Measurements from ENCODE around the gene ACSL6.

The ACSL6 gene

GRCh38 chr5:131965826-131966415, 45.5 kb downstream of the ACSL6 start:
- no peak for DNase-seq (ENCODE audit: low read depth, low spot score)
- H3K4me3 ChIP-seq (ENCODE audit: low read length) = no peak overlapping the region

- no peak for DNase-seq (ENCODE audit: low read depth, low spot score)
- no peak overlapping the region for H3K4me3 ChIP-seq (ENCODE audit: low read length)
These were observed 51.6 kb downstream of the ACSL6 start for GRCh38 chr5:131959906-131960305.

DNA sequence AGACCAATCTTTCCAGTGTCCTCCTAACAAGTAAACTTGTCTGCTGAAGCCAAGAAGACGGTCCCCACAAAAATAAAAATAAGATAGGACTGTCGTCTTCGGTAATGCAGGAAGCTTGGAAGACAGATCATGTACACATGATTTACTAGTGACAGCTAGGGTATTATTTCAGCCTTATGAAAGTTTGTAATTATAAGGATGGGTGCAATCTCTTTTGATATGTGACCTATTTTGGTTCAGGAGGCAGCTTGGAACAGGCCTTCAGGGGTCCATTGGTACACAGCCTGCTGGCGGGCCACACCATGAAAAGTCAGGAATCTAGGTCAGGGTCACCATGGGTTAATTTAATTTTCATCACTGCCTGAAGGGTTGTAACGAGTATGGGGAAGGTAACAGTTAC, 52.3 kb downstream of the ACSL6 start:
- no peak for DNase-seq (ENCODE audit: low read depth, low spot score)
- no peak overlapping the region for H3K4me3 ChIP-seq (ENCODE audit: low read length)

GRCh38 chr5:131957721-131958441, 53.6 kb downstream of the ACSL6 start:
- DNase-seq (ENCODE audit: low read depth, low spot score) = no peak
- no peak overlapping the region for H3K4me3 ChIP-seq (ENCODE audit: low read length)

GRCh38 chr5:131953969-131954368, 57.5 kb downstream of the ACSL6 start:
- no peak overlapping the region for H3K4me3 ChIP-seq (ENCODE audit: low read length)
- no peak for DNase-seq (ENCODE audit: low read depth, low spot score)

DNA sequence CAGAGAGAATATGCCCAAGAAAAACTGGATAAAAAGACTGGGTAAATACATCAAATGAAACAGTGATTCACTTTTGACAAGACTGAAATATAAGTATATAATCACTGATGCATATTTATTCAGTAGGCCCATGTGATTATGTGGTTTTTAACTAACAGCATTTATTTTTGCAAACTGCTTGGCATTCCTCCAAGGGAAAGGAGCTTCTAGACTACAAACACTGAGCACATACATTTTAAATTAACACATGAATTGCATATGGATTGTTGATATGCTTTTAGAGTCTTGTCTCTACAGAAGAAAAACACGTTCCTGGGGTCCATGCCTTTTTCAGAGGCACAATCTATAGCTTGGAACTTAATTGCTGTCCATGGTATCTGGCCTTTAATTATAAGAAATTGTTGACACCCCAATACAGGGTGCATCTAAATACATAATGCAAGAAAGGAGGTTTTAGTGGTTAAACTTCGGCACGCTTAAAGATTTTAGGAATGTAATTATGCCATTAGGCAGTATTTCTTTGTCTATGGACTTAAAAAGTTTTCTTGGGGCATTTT, 59.1 kb downstream of the ACSL6 start:
- no peak for DNase-seq (ENCODE audit: low read depth, low spot score)
- no peak overlapping the region for H3K4me3 ChIP-seq (ENCODE audit: low read length)

DNA sequence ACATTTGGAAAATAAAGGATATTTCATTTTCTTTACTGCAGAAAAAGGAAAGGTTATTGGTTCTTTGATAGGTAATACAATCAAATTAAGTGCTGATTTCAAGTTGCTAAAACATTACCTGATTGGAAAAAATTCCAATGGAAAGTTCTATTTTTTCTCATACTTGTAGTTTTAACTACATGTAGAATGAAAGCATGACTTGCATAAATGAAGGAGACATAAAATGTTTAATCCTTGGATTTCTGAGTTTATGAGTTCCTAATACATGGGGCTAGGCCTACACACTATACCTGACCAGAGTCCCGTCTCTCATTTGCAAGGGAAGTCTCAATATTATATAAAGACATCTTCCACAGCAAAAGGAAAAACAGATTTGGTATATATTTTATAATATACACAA, 60.8 kb downstream of the ACSL6 start:
- DNase-seq (ENCODE audit: low read depth, low spot score) = no peak
- H3K4me3 ChIP-seq (ENCODE audit: low read length) = no peak overlapping the region

- DNase-seq (ENCODE audit: low read depth, low spot score) = no peak
- no peak overlapping the region for H3K4me3 ChIP-seq (ENCODE audit: low read length)
These were observed 64.0 kb downstream of the ACSL6 start for GRCh38 chr5:131947445-131947844.

- no peak for DNase-seq (ENCODE audit: low read depth, low spot score)
- no peak within 1 kb of the TSS for H3K4me3 ChIP-seq (ENCODE audit: low read length)
These were observed 65.8 kb downstream of the ACSL6 start, which contains the start of gene MEIKIN for GRCh38 chr5:131945551-131946168. Gene MEIKIN (minus strand): TSS chr5:131945663. CDS start chr5:131945505, 158 bp downstream.

- H3K4me3 ChIP-seq (ENCODE audit: low read length) = no peak overlapping the region
- no peak for DNase-seq (ENCODE audit: low read depth, low spot score)
These were observed 66.5 kb downstream of the ACSL6 start for GRCh38 chr5:131944702-131945550.

GRCh38 chr5:131943916-131944315, 67.5 kb downstream of the ACSL6 start:
- no peak overlapping the region for H3K4me3 ChIP-seq (ENCODE audit: low read length)
- no peak for DNase-seq (ENCODE audit: low read depth, low spot score)

DNA sequence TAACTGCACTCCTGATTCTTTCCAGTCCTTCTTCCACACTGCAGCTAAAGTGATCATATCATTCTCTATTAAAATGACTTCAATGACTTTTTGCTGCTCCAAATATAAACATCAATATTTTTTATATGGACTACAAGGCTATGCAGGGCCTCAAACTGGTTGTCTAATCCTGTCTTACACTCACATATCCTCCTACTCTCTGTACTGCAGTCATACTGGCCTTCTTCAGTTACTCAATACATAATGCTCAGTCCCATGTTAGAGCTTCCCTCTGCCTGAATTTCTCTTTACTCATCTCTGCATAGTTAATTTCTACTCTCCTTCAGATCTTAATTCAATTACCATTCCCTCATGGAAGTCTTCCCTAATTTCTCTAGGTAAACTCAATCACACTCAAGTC, 69.4 kb downstream of the ACSL6 start:
- no peak for DNase-seq (ENCODE audit: low read depth, low spot score)
- no peak overlapping the region for H3K4me3 ChIP-seq (ENCODE audit: low read length)

- DNase-seq (ENCODE audit: low read depth, low spot score) = no peak
- no peak overlapping the region for H3K4me3 ChIP-seq (ENCODE audit: low read length)
These were observed 71.6 kb downstream of the ACSL6 start for GRCh38 chr5:131939690-131940345.

DNA sequence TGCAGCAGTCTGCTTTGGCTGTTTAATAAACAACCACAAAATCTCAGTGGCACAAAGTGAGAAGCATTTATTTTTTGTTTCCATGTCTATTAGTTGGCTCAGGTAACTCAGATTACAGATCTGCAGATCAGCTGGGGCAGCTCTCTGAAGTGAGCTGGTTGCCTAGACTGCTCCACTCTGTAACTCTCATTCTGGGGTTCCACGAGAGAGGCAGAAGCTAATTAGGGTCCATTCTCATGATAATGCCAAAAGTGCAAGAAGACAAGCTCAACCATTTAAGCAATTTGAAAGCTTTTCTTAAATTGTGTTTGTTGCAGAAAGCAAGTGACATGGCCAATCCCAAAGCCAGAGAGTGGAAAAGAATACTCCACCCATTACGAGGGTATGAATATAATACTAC, 79.2 kb downstream of the ACSL6 start:
- DNase-seq (ENCODE audit: low read depth, low spot score) = no peak
- H3K4me3 ChIP-seq (ENCODE audit: low read length) = no peak overlapping the region

- no peak for DNase-seq (ENCODE audit: low read depth, low spot score)
- H3K4me3 ChIP-seq (ENCODE audit: low read length) = no peak overlapping the region
These were observed 82.5 kb downstream of the ACSL6 start for GRCh38 chr5:131928957-131929356.

GRCh38 chr5:131926168-131926567, 85.3 kb downstream of the ACSL6 start:
- no peak for DNase-seq (ENCODE audit: low read depth, low spot score)

GRCh38 chr5:131916481-131916880, 95.0 kb downstream of the ACSL6 start:
- DNase-seq (ENCODE audit: low read depth, low spot score) = no peak
- no peak overlapping the region for H3K4me3 ChIP-seq (ENCODE audit: low read length)

More at GRCh38 chr5:131926168-131926567, 85.3 kb downstream of the ACSL6 start:
- no peak overlapping the region for H3K4me3 ChIP-seq (ENCODE audit: low read length)

- no peak for DNase-seq (ENCODE audit: low read depth, low spot score)
- H3K4me3 ChIP-seq (ENCODE audit: low read length) = no peak overlapping the region
These were observed 97.0 kb downstream of the ACSL6 start for GRCh38 chr5:131914472-131914871.

- no peak for DNase-seq (ENCODE audit: low read depth, low spot score)
These were observed 97.9 kb downstream of the ACSL6 start for GRCh38 chr5:131913603-131914002.

More at GRCh38 chr5:131913603-131914002, 97.9 kb downstream of the ACSL6 start:
- no peak overlapping the region for H3K4me3 ChIP-seq (ENCODE audit: low read length)
